ENCODE data around the gene ZDBF2.

- no peak for TF ChIP-seq CTCF (IDR thresholded peaks at IDR 0.05)
- no peak for TF ChIP-seq POLR2A (IDR thresholded peaks at IDR 0.05)
Observed at GRCh38 chr2:206323033-206323432, 48.6 kb downstream of the ZDBF2 start.
